ENCODE results near the gene GIPR.
A peak's percentile ranks its signal among the peaks of the same experiment; 100 is the strongest.

GIPR gene

DNA sequence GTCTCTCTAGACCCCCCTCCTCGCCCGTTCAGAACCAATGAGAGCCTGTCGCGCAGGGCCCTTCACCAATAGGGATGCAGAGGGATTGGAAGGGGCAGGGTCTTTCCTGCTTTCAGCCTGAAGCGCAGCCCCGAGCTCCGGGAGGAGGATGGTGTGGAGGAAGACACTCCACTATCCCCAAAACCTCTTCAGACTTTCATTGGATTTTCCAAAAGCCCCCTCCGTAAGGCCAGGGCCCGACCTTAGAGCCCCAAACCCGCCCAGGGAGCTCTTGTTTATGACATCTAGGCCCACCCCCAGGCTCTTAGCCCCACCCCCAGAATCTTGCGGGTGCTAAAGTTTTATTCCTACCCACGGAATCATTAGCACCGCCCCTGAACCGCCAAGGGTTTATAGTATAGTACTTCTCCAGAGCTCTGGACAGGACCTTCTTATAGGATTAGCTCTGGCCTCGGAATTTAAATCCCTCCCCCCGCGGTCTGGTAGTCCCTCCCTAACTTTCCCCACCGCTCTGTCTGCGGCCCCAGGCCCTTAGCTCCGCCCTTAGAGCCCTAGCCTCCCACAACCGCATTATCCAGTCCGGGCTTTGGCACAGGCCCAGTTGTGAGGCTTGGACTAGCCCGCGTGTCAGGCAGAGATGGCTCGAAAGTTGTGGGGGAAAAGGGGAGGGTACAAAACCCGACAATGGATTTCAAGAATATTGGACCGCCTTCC, 22.2 kb upstream of the GIPR start:
- peaks cover 8% of the 10 kb centered on the region for H3K4me1 ChIP-seq (ENCODE audit: control insufficient read depth, insufficient read depth, low read length)
- POLR2A ChIA-PET, result interaction anchor here (0.6 to 1.3 kb wide), 5 partner anchors 12 to 123 kb away, joined by 3 to 4 read pairs (median 3); partner anchors contain the start of genes QPCTL and SIX5
- no peak overlapping the region for H3K27ac ChIP-seq (ENCODE audit: extremely low read depth, low read depth, low read length)
- CTCF ChIA-PET, result interaction anchor here (0.6 to 1.9 kb wide), 10 partner anchors 21 to 250 kb away, joined by 3 to 7 read pairs (median 3); no protein-coding TSS in a partner anchor
- no peak overlapping the region for H3K4me3 ChIP-seq (ENCODE audit: low read depth, low read length)
- H3K36me3 ChIP-seq (ENCODE audit: control insufficient read depth in 2 of 2, insufficient read depth in 1 of 2, low read length in 2 of 2), result no peaks in the 10 kb centered on the region
- no peaks in the 10 kb centered on the region for H3K9me3 ChIP-seq (ENCODE audit: control insufficient read depth, insufficient read depth, low read depth, low read length)
- peak; percentile 88 for TF ChIP-seq ZNF24 (tag by site-specific recombination; IDR thresholded peaks at IDR 0.05)
- TF ChIP-seq ZXDB (tag by site-specific recombination; IDR thresholded peaks at IDR 0.05), result peak; percentile 64
- TF ChIP-seq, protein P1, sequence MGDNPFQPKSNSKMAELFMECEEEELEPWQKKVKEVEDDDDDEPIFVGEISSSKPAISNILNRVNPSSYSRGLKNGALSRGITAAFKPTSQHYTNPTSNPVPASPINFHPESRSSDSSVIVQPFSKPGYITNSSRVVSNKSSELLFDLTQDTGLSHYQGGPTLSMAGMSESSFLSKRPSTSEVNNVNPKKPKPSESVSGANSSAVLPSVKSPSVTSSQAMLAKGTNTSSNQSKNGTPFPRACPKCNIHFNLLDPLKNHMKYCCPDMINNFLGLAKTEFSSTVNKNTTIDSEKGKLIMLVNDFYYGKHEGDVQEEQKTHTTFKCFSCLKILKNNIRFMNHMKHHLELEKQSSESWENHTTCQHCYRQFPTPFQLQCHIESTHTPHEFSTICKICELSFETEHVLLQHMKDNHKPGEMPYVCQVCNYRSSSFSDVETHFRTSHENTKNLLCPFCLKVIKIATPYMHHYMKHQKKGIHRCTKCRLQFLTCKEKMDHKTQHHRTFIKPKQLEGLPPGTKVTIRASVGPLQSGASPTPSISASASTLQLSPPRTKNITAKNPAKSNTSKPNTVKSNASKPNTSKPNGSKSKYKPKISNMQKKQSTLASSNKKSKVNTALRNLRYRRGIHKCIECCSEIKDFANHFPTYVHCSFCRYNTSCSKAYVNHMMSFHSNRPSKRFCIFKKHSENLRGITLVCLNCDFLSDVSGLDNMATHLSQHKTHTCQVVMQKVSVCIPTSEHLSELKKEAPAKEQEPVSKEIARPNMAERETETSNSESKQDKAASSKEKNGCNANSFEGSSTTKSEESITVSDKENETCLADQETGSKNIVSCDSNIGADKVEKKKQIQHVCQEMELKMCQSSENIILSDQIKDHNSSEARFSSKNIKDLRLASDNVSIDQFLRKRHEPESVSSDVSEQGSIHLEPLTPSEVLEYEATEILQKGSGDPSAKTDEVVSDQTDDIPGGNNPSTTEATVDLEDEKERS (tag by site-specific recombination; IDR thresholded peaks at IDR 0.05), result 0 out of 2 replicates have a peak, but pooled peaks have one; percentile 41
- TF ChIP-seq, protein P2, sequence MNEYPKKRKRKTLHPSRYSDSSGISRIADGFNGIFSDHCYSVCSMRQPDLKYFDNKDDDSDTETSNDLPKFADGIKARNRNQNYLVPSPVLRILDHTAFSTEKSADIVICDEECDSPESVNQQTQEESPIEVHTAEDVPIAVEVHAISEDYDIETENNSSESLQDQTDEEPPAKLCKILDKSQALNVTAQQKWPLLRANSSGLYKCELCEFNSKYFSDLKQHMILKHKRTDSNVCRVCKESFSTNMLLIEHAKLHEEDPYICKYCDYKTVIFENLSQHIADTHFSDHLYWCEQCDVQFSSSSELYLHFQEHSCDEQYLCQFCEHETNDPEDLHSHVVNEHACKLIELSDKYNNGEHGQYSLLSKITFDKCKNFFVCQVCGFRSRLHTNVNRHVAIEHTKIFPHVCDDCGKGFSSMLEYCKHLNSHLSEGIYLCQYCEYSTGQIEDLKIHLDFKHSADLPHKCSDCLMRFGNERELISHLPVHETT (tag by site-specific recombination; IDR thresholded peaks at IDR 0.05), result no peak
- TF ChIP-seq, protein P3, sequence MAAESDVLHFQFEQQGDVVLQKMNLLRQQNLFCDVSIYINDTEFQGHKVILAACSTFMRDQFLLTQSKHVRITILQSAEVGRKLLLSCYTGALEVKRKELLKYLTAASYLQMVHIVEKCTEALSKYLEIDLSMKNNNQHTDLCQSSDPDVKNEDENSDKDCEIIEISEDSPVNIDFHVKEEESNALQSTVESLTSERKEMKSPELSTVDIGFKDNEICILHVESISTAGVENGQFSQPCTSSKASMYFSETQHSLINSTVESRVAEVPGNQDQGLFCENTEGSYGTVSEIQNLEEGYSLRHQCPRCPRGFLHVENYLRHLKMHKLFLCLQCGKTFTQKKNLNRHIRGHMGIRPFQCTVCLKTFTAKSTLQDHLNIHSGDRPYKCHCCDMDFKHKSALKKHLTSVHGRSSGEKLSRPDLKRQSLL (tag by site-specific recombination; IDR thresholded peaks at IDR 0.05), result 0 out of 2 replicates have a peak, but pooled peaks have one; percentile 29
- 0 out of 2 replicates have a peak, but pooled peaks have one; percentile 10 for TF ChIP-seq ZSCAN4 (tag by site-specific recombination; IDR thresholded peaks at IDR 0.05)
- TF ChIP-seq ZNF366 (tag by site-specific recombination; conservative IDR thresholded peaks at IDR 0.05), result peak; percentile 35; the same call in 1 of the 2 replicates
- TF ChIP-seq ZNF521 (tag by site-specific recombination; IDR thresholded peaks at IDR 0.05), result no peak
- peak; percentile 65; the same call in 1 of the 2 replicates for TF ChIP-seq ZFHX2 (tag by site-specific recombination; conservative IDR thresholded peaks at IDR 0.05)
- peak; percentile 43; the same call in 1 of the 2 replicates for TF ChIP-seq ZEB2 (tag by site-specific recombination; IDR thresholded peaks at IDR 0.05)
- TF ChIP-seq ZNF146 (tag by site-specific recombination; IDR thresholded peaks at IDR 0.05), result no peak
- TF ChIP-seq ZNF558 (tag by site-specific recombination; IDR thresholded peaks at IDR 0.05), result 0 out of 2 replicates have a peak, but pooled peaks have one; percentile 21
- peak; percentile 73 for TF ChIP-seq KLF1 (tag by site-specific recombination; IDR thresholded peaks at IDR 0.05)
- TF ChIP-seq PRDM1 (tag by site-specific recombination; IDR thresholded peaks at IDR 0.05), result 0 out of 2 replicates have a peak, but pooled peaks have one; percentile 6
- TF ChIP-seq ZNF561 (tag by site-specific recombination; IDR thresholded peaks at IDR 0.05; ENCODE audit: borderline replicate concordance), result peak; percentile 83
- no peak for TF ChIP-seq ZNF585B (tag by site-specific recombination; IDR thresholded peaks at IDR 0.05)
- TF ChIP-seq, protein P4, sequence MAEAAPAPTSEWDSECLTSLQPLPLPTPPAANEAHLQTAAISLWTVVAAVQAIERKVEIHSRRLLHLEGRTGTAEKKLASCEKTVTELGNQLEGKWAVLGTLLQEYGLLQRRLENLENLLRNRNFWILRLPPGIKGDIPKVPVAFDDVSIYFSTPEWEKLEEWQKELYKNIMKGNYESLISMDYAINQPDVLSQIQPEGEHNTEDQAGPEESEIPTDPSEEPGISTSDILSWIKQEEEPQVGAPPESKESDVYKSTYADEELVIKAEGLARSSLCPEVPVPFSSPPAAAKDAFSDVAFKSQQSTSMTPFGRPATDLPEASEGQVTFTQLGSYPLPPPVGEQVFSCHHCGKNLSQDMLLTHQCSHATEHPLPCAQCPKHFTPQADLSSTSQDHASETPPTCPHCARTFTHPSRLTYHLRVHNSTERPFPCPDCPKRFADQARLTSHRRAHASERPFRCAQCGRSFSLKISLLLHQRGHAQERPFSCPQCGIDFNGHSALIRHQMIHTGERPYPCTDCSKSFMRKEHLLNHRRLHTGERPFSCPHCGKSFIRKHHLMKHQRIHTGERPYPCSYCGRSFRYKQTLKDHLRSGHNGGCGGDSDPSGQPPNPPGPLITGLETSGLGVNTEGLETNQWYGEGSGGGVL (tag by site-specific recombination; IDR thresholded peaks at IDR 0.05), result peak; percentile 62
- peak; percentile 52; the same call in 1 of the 2 replicates for TF ChIP-seq KLF9 (tag by site-specific recombination; IDR thresholded peaks at IDR 0.05; ENCODE audit: low read depth)
- no peak for TF ChIP-seq ZNF707 (tag by site-specific recombination; IDR thresholded peaks at IDR 0.05)
- TF ChIP-seq GLIS1 (tag by site-specific recombination; IDR thresholded peaks at IDR 0.05), result peak; percentile 51; the same call in 1 of the 2 replicates
- TF ChIP-seq ZBTB8A (tag by site-specific recombination; IDR thresholded peaks at IDR 0.05), result peak; percentile 13; the same call in 1 of the 2 replicates
- TF ChIP-seq HIC1 (tag by site-specific recombination; IDR thresholded peaks at IDR 0.05), result no peak
- TF ChIP-seq ZNF610 (tag by site-specific recombination; IDR thresholded peaks at IDR 0.05; ENCODE audit: borderline replicate concordance), result no peak
- TF ChIP-seq CTCF (tag by site-specific recombination; IDR thresholded peaks at IDR 0.05), result no peak
